ENCODE data around the gene RMP24.
A peak's percentile ranks its signal among the peaks of the same experiment; 100 is the strongest.
"Not testable (repeated sequence)": the region's sequence is repeated elsewhere in the genome, so short reads cannot be mapped to it uniquely, and the experiment has no call there.

Gene RMP24

GRCh38 chr18:35983147-35983546, 10.7 kb downstream of the RMP24 start:
- peaks cover 28% of the 10 kb centered on the region for H3K36me3 Mint-ChIP-seq
- no peaks in the 10 kb centered on the region for H3K4me1 Mint-ChIP-seq (ENCODE audit: low read depth)
- no peaks in the 10 kb centered on the region for H3K27me3 Mint-ChIP-seq
- H3K9me3 Mint-ChIP-seq (ENCODE audit: low read depth), result peaks cover 12% of the 10 kb centered on the region
- no peak overlapping the region for H3K4me3 Mint-ChIP-seq
- no peak overlapping the region for H3K27ac Mint-ChIP-seq

- no peak overlapping the region for H3K27ac Mint-ChIP-seq
- no peaks in the 10 kb centered on the region for H3K4me1 Mint-ChIP-seq (ENCODE audit: low read depth)
- H3K4me3 Mint-ChIP-seq, result no peak overlapping the region
- H3K27me3 Mint-ChIP-seq, result no peaks in the 10 kb centered on the region
- peaks cover 28% of the 10 kb centered on the region for H3K36me3 Mint-ChIP-seq
- H3K9me3 Mint-ChIP-seq (ENCODE audit: low read depth), result peaks cover 12% of the 10 kb centered on the region
Observed at GRCh38 chr18:35983818-35984217, 11.3 kb downstream of the RMP24 start.

- Mint-ChIP-seq H3K4me3 (no peak overlapping the region), H3K4me1 (ENCODE audit: low read depth) (no peaks in the 10 kb centered on the region), H3K36me3 (peaks cover 8% of the 10 kb centered on the region), H3K27ac (no peak overlapping the region), H3K9me3 (ENCODE audit: low read depth) (no peaks in the 10 kb centered on the region), H3K27me3 (no peaks in the 10 kb centered on the region)
Observed at GRCh38 chr18:35991696-35992095, 19.2 kb downstream of the RMP24 start.

- peaks cover 3% of the 10 kb centered on the region for H3K36me3 Mint-ChIP-seq
- no peaks in the 10 kb centered on the region for H3K4me1 Mint-ChIP-seq (ENCODE audit: low read depth)
- H3K9me3 Mint-ChIP-seq (ENCODE audit: low read depth), result no peaks in the 10 kb centered on the region
- no peaks in the 10 kb centered on the region for H3K27me3 Mint-ChIP-seq
- no peak overlapping the region for H3K4me3 Mint-ChIP-seq
- H3K27ac Mint-ChIP-seq, result no peak overlapping the region
Observed at GRCh38 chr18:35993013-35993412, 20.5 kb downstream of the RMP24 start.

GRCh38 chr18:35998967-35999366, 26.5 kb downstream of the RMP24 start:
- Mint-ChIP-seq H3K27me3 (no peaks in the 10 kb centered on the region), H3K36me3 (no peaks in the 10 kb centered on the region), H3K4me1 (ENCODE audit: low read depth) (no peaks in the 10 kb centered on the region), H3K9me3 (ENCODE audit: low read depth) (no peaks in the 10 kb centered on the region), H3K27ac (no peak overlapping the region), H3K4me3 (no peak overlapping the region)

- H3K27me3 Mint-ChIP-seq, result no peaks in the 10 kb centered on the region
- H3K4me1 Mint-ChIP-seq (ENCODE audit: low read depth), result no peaks in the 10 kb centered on the region
- H3K9me3 Mint-ChIP-seq (ENCODE audit: low read depth), result no peaks in the 10 kb centered on the region
- H3K36me3 Mint-ChIP-seq, result no peaks in the 10 kb centered on the region
- H3K4me3 Mint-ChIP-seq, result no peak overlapping the region
- H3K27ac Mint-ChIP-seq, result no peak overlapping the region
Observed at GRCh38 chr18:35999925-36000324, 27.4 kb downstream of the RMP24 start.

- no peak overlapping the region for H3K4me3 Mint-ChIP-seq
- H3K27me3 Mint-ChIP-seq, result no peaks in the 10 kb centered on the region
- no peaks in the 10 kb centered on the region for H3K4me1 Mint-ChIP-seq (ENCODE audit: low read depth)
- no peak overlapping the region for H3K27ac Mint-ChIP-seq
- peaks cover 2% of the 10 kb centered on the region for H3K36me3 Mint-ChIP-seq
- H3K9me3 Mint-ChIP-seq (ENCODE audit: low read depth), result no peaks in the 10 kb centered on the region
Observed at GRCh38 chr18:36006997-36007396, 34.5 kb downstream of the RMP24 start.

DNA sequence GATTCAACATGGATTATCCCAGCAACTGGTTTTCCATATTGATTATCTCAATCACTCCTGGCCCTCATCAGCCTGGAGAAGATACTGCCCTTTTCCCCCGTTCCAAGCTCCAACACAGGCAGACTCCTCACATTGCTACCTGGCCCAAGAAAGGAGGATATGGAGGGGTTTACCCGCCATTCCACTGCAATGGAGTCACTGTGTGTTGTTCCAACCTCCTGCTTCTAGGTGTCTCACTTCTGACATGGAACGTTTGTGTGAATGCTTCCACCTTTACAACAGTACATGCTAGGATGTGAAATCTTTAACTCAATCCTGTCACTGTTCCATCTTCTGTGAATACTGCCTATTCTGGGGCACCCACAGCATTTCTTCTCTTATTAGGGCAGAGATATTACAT, 36.7 kb downstream of the RMP24 start:
- H3K27me3 Mint-ChIP-seq, result no peaks in the 10 kb centered on the region
- no peaks in the 10 kb centered on the region for H3K4me1 Mint-ChIP-seq (ENCODE audit: low read depth)
- no peak overlapping the region for H3K4me3 Mint-ChIP-seq
- H3K36me3 Mint-ChIP-seq, result peaks cover 2% of the 10 kb centered on the region
- H3K27ac Mint-ChIP-seq, result no peak overlapping the region
- H3K9me3 Mint-ChIP-seq (ENCODE audit: low read depth), result no peaks in the 10 kb centered on the region

DNA sequence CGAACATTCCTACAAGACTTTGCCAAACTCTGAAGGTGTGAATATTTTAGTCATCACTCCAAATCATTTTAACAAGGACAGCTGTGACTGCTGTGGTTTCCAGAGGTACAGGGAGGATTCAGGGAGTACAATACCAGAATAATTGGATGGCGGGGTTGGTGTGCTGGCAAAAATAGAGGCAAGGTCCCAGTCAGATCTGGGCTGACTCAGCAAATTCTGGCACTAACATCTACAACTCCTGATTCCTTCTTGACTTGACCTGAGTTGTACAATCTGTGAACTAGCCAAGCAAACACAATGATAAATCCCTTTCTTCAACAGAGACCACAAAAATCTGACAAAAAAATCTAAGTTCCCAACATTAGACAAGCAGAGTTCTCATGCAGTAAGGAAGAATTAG, 40.4 kb downstream of the RMP24 start:
- H3K4me3 Mint-ChIP-seq, result no peak overlapping the region
- H3K27me3 Mint-ChIP-seq, result no peaks in the 10 kb centered on the region
- peaks cover 2% of the 10 kb centered on the region for H3K36me3 Mint-ChIP-seq
- no peaks in the 10 kb centered on the region for H3K9me3 Mint-ChIP-seq (ENCODE audit: low read depth)
- no peak overlapping the region for H3K27ac Mint-ChIP-seq
- H3K4me1 Mint-ChIP-seq (ENCODE audit: low read depth), result no peaks in the 10 kb centered on the region

DNA sequence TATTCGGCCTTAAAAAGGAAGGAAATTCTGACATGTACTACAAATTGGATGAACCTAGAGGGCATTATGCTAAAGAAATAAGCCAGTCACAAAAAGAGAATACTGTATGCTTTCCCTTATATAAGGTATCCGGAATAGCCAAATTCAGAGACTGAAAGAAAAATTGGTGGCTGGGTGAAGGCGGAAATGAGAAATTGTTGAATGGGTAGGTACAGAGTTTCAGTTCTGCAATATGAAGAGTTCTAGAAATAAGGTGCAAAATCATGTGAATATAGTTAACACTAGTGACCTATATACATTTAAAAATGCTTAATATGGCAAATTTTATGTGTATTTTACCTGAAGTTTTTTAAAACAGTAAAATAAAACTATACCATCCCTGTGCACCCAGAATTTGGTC, 43.1 kb downstream of the RMP24 start:
- H3K27me3 Mint-ChIP-seq, result no peaks in the 10 kb centered on the region
- no peak overlapping the region for H3K27ac Mint-ChIP-seq
- no peak overlapping the region for H3K4me3 Mint-ChIP-seq
- H3K9me3 Mint-ChIP-seq (ENCODE audit: low read depth), result no peaks in the 10 kb centered on the region
- H3K36me3 Mint-ChIP-seq, result no peaks in the 10 kb centered on the region
- H3K4me1 Mint-ChIP-seq (ENCODE audit: low read depth), result no peaks in the 10 kb centered on the region

DNA sequence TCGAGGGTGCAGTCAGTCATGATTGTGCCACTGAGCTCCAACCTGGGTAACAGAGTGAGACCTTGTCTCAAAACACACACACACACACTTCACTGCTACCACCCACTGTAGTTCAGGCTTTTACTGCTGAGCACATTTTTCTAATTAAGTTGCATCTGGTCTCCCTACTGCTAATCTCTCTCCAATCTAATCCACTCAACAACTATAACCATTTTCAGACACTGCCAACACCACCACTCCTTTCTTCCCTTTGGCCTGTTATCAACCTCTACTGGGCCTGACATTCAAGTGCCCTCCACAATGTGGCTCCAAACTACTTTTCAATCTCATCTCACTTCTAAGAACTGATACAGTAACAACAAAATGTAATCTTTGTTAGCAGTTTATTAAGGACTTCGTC, 44.8 kb downstream of the RMP24 start:
- Mint-ChIP-seq H3K9me3 (ENCODE audit: low read depth) (no peaks in the 10 kb centered on the region), H3K4me3 (no peak overlapping the region), H3K4me1 (ENCODE audit: low read depth) (no peaks in the 10 kb centered on the region), H3K27me3 (no peaks in the 10 kb centered on the region), H3K27ac (peak overlapping the region; percentile 31), H3K36me3 (no peaks in the 10 kb centered on the region)

GRCh38 chr18:36020174-36020711, 47.8 kb downstream of the RMP24 start:
- Mint-ChIP-seq H3K4me3 (no peak overlapping the region), H3K27me3 (no peaks in the 10 kb centered on the region), H3K4me1 (ENCODE audit: low read depth) (peaks cover 3% of the 10 kb centered on the region), H3K27ac (no peak overlapping the region), H3K36me3 (peaks cover 4% of the 10 kb centered on the region), H3K9me3 (ENCODE audit: low read depth) (no peaks in the 10 kb centered on the region)

DNA sequence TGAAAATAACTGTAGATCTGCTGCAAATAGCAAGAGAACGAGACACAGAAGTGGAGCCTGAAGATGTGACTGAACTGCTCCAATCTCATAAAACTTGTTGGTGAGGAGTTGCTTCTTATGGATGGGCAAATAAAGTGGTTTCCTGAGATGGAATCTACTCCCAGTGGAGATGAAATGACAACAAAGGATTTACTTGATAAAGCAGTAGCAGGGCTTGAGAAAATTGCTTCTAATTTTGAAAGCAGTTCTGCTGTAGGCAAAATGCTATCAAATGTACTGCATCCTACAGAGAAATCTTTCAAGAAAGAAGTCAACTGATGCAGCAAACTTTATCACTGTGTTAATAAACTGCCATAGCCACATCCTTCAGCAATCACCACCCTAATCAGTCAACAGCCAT, 50.9 kb downstream of the RMP24 start:
- Mint-ChIP-seq H3K36me3 (peaks cover 10% of the 10 kb centered on the region), H3K9me3 (ENCODE audit: low read depth) (no peaks in the 10 kb centered on the region), H3K27me3 (no peaks in the 10 kb centered on the region), H3K4me3 (no peak overlapping the region), H3K4me1 (ENCODE audit: low read depth) (peaks cover 8% of the 10 kb centered on the region), H3K27ac (no peak overlapping the region)

DNA sequence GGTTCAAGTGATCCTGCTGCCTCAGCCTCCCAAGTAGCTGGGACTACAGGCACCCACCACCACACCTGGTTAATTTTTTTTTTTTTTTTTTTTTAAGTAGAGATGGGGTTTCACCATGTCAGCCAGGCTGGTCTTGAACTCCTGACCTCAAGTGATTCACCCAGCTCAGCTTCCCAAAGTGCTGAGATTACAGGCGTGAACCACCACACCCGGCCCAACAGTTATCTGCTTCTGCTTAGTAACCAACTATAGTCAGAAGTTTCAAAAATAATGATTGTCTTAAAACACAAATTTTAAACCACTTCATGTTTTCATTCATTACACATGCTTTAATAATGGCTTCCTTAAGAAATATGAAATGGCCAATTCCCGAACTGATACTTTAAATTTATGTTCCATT, 51.8 kb downstream of the RMP24 start:
- H3K27ac Mint-ChIP-seq; H3K9me3 Mint-ChIP-seq (ENCODE audit: low read depth); H3K4me3 Mint-ChIP-seq; H3K27me3 Mint-ChIP-seq: not testable (repeated sequence)
- Mint-ChIP-seq H3K36me3 (peaks cover 10% of the 10 kb centered on the region), H3K4me1 (ENCODE audit: low read depth) (peaks cover 13% of the 10 kb centered on the region)

DNA sequence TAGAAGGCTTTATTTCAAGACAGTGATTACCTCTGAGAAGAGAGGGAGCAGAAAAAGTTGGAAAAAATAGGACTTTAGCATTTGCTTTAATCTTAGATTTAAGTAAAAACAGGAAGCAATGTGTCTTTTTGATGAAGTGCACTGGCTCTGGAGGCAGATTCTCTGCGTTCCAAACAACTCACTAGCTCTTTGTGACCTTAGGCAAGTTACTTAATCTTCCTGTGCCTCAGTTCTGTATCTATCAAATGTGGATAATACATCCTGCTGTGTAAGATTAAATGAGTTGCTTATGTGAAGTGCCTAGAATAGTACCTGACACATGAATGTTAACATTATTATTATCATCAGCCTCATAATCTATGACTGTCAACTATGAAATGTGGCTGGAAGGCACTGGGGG, 52.5 kb downstream of the RMP24 start:
- H3K4me1 Mint-ChIP-seq (ENCODE audit: low read depth), result peaks cover 13% of the 10 kb centered on the region
- no peak overlapping the region for H3K4me3 Mint-ChIP-seq
- peak overlapping the region; percentile 34 for H3K27ac Mint-ChIP-seq
- H3K27me3 Mint-ChIP-seq, result no peaks in the 10 kb centered on the region
- no peaks in the 10 kb centered on the region for H3K9me3 Mint-ChIP-seq (ENCODE audit: low read depth)
- H3K36me3 Mint-ChIP-seq, result peaks cover 10% of the 10 kb centered on the region

DNA sequence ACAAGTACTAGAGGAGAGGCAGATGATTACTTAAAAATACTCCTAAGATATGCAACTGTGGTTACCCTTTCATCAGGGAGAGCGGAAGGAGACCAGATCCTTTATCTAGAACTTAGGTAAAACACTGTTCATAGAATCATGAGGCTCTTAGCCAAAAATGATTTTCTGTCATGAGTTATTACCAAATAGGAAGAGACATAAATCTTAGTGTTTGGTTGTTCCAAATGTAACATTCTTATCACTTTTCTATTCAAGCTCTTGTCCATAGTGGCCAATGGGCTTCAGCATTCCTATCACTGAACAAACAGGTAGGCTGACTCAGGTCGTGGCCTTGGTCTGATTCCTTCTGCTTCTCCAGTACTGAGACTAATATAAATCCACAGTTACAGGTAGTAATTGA, 56.4 kb downstream of the RMP24 start:
- Mint-ChIP-seq H3K4me3 (no peak overlapping the region), H3K9me3 (ENCODE audit: low read depth) (no peaks in the 10 kb centered on the region), H3K36me3 (peaks cover 13% of the 10 kb centered on the region)

More for the DNA sequence above, 56.4 kb downstream of the RMP24 start:
- Mint-ChIP-seq H3K27me3 (no peaks in the 10 kb centered on the region), H3K4me1 (ENCODE audit: low read depth) (peaks cover 23% of the 10 kb centered on the region), H3K27ac (no peak overlapping the region)
